ENCODE measurements around the gene SLC44A1.
A peak's percentile ranks its signal among the peaks of the same experiment; 100 is the strongest.

The SLC44A1 gene

GRCh38 chr9:105413525-105413924 is 169.1 kb downstream of the SLC44A1 start:
- Histone ChIP-seq H3K36me3 (ENCODE audit: control insufficient read depth, insufficient read depth, low read length) (no peaks in the 10 kb centered on the region), H3K27me3 (ENCODE audit: control insufficient read depth, insufficient read depth, low read length) (no peaks in the 10 kb centered on the region), H3K4me3 (ENCODE audit: low read depth, low read length) (no peak overlapping the region), H3K9ac (ENCODE audit: low read depth, low read length) (no peak overlapping the region), H3K9me3 (ENCODE audit: control insufficient read depth, insufficient read depth, low read length) (no peaks in the 10 kb centered on the region; the same call in 1 of the 2 replicates), H3K4me1 (ENCODE audit: control insufficient read depth, insufficient read depth, low read length) (peaks cover 15% of the 10 kb centered on the region), H3K27ac (ENCODE audit: low read depth, low read length) (no peak overlapping the region)

- no peaks in the 10 kb centered on the region for H3K27me3 ChIP-seq (ENCODE audit: control insufficient read depth, insufficient read depth, low read length)
- H3K4me1 ChIP-seq (ENCODE audit: control insufficient read depth, insufficient read depth, low read length), result peaks cover 15% of the 10 kb centered on the region
- H3K9ac ChIP-seq (ENCODE audit: low read depth, low read length), result no peak overlapping the region
- H3K36me3 ChIP-seq (ENCODE audit: control insufficient read depth, insufficient read depth, low read length), result no peaks in the 10 kb centered on the region
- peak overlapping the region; percentile 41; the same call in 1 of the 2 replicates for H3K4me3 ChIP-seq (ENCODE audit: low read depth, low read length)
- H3K9me3 ChIP-seq (ENCODE audit: control insufficient read depth, insufficient read depth, low read length), result no peaks in the 10 kb centered on the region; the same call in 1 of the 2 replicates
- no peak overlapping the region for H3K27ac ChIP-seq (ENCODE audit: low read depth, low read length)
Observed at GRCh38 chr9:105414947-105415661, 170.7 kb downstream of the SLC44A1 start.

DNA sequence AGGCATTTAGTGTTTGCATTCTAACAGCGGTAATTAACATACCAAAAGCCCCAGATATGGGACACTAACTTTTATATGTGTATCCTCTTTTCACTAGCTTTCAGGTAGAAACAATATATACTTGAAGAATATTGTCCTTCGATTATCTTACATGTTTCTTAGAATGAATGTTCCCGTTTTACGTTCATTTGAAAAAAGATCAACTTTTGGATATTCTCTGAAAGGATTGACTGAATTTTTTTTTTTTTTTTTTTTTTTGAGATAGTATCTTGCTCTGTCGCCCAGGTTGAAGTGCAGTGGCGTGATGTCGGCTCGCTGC is 171.2 kb downstream of the SLC44A1 start:
- Histone ChIP-seq H3K9me3 (ENCODE audit: control insufficient read depth, insufficient read depth, low read length) (no peaks in the 10 kb centered on the region; the same call in 1 of the 2 replicates), H3K4me1 (ENCODE audit: control insufficient read depth, insufficient read depth, low read length) (peaks cover 15% of the 10 kb centered on the region), H3K27me3 (ENCODE audit: control insufficient read depth, insufficient read depth, low read length) (no peaks in the 10 kb centered on the region), H3K27ac (ENCODE audit: low read depth, low read length) (no peak overlapping the region), H3K36me3 (ENCODE audit: control insufficient read depth, insufficient read depth, low read length) (no peaks in the 10 kb centered on the region), H3K4me3 (ENCODE audit: low read depth, low read length) (no peak overlapping the region), H3K9ac (ENCODE audit: low read depth, low read length) (no peak overlapping the region)

DNA sequence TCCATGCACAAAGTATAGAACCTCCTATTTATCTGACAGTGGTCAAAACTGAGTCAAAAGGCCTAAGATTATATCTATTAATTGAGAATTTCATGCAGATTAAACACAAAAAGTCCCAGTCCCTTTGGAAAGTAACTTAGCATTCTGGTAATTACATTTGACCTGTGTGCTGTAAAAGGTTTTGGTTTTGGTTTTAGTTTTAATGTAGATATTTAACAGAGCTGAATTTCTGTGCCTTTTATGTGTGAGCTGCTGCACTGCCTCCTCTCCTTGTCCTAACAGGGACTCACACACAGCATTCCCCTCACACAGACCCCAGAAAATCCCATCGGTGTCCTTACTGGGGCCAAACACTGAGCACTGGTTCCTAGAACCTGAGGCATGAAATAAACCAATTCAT is 172.4 kb downstream of the SLC44A1 start:
- Histone ChIP-seq H3K36me3 (ENCODE audit: control insufficient read depth, insufficient read depth, low read length) (no peaks in the 10 kb centered on the region), H3K9me3 (ENCODE audit: control insufficient read depth, insufficient read depth, low read length) (no peaks in the 10 kb centered on the region; the same call in 1 of the 2 replicates), H3K9ac (ENCODE audit: low read depth, low read length) (no peak overlapping the region), H3K27ac (ENCODE audit: low read depth, low read length) (no peak overlapping the region), H3K27me3 (ENCODE audit: control insufficient read depth, insufficient read depth, low read length) (no peaks in the 10 kb centered on the region), H3K4me1 (ENCODE audit: control insufficient read depth, insufficient read depth, low read length) (peaks cover 15% of the 10 kb centered on the region), H3K4me3 (ENCODE audit: low read depth, low read length) (no peak overlapping the region)

DNA sequence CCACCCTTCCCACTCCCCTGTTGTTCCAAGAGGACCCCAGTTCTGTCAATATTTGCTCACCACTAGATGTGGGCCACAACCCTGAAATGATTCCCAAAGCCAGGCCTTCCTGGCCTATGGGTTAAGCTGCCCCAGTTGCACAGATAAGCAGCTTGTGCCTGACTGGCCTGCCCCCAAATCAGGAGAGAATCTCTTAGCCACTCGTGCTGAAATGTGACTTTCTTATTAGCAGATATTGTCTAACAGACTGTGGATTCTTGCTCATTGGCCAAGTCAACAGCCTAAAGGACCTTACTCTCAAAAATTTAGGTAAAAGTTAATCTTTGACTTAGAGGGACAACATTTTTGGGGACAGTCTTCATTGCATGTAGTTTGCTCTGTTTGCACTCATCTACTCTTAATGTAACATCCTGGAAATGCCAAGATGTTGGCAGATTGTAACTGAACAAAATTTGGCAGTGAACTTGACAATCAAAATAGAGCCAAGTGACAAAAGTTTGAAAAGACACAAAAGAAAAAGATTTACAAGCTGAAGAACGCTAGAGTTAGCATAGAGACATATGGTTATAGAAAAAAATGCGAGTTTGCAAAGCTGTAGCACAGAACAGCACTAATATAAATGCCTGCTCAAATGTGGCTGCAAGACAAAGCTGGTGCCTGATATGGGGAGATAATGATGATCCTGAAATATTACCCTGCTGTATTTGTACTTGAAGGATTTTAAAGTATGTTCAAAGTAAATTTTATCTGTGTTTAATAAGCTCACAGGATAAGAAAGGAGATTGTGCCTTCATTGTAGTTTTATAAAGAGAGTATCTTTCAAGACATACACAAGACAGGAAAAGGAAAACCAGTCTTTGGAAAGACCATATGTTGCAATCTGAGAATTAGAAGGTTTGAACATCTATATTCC is 174.4 kb downstream of the SLC44A1 start:
- no peaks in the 10 kb centered on the region for H3K36me3 ChIP-seq (ENCODE audit: control insufficient read depth, insufficient read depth, low read length)
- no peaks in the 10 kb centered on the region for H3K27me3 ChIP-seq (ENCODE audit: control insufficient read depth, insufficient read depth, low read length)
- no peak overlapping the region for H3K9ac ChIP-seq (ENCODE audit: low read depth, low read length)
- no peak overlapping the region for H3K4me3 ChIP-seq (ENCODE audit: low read depth, low read length)
- peaks cover 9% of the 10 kb centered on the region for H3K4me1 ChIP-seq (ENCODE audit: control insufficient read depth, insufficient read depth, low read length)
- no peaks in the 10 kb centered on the region for H3K9me3 ChIP-seq (ENCODE audit: control insufficient read depth, insufficient read depth, low read length)
- H3K27ac ChIP-seq (ENCODE audit: low read depth, low read length), result no peak overlapping the region

GRCh38 chr9:105419816-105420597 is 175.6 kb downstream of the SLC44A1 start:
- Histone ChIP-seq H3K9ac (ENCODE audit: low read depth, low read length) (no peak overlapping the region), H3K27ac (ENCODE audit: low read depth, low read length) (no peak overlapping the region), H3K4me3 (ENCODE audit: low read depth, low read length) (no peak overlapping the region), H3K36me3 (ENCODE audit: control insufficient read depth, insufficient read depth, low read length) (no peaks in the 10 kb centered on the region), H3K9me3 (ENCODE audit: control insufficient read depth, insufficient read depth, low read length) (no peaks in the 10 kb centered on the region), H3K4me1 (ENCODE audit: control insufficient read depth, insufficient read depth, low read length) (peaks cover 5% of the 10 kb centered on the region), H3K27me3 (ENCODE audit: control insufficient read depth, insufficient read depth, low read length) (no peaks in the 10 kb centered on the region)

GRCh38 chr9:105421154-105421553 is 176.7 kb downstream of the SLC44A1 start:
- no peaks in the 10 kb centered on the region for H3K4me1 ChIP-seq (ENCODE audit: control insufficient read depth, insufficient read depth, low read length)
- H3K27me3 ChIP-seq (ENCODE audit: control insufficient read depth, insufficient read depth, low read length), result no peaks in the 10 kb centered on the region
- H3K4me3 ChIP-seq (ENCODE audit: low read depth, low read length), result no peak overlapping the region
- no peak overlapping the region for H3K27ac ChIP-seq (ENCODE audit: low read depth, low read length)
- H3K9me3 ChIP-seq (ENCODE audit: control insufficient read depth, insufficient read depth, low read length), result no peaks in the 10 kb centered on the region
- no peaks in the 10 kb centered on the region for H3K36me3 ChIP-seq (ENCODE audit: control insufficient read depth, insufficient read depth, low read length)
- H3K9ac ChIP-seq (ENCODE audit: low read depth, low read length), result no peak overlapping the region

DNA sequence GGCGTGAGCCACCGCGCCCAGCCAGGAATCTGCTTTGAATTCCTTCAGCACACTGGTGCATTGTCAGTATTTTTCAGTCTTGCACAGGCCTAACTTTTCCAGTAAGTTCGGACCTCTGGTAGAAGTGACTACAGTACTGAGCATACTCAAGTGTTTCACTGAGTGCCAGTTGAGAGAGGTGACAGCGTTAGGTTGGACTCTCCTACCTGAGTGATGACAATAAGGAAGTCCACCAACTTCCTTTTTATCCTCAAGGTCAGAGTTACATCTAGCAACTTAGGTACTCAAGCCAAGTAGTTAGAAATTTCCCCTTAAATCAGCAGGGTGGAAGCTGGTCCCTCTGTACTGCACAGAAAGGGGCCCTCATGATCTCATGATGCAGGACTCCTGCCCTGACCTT is 177.4 kb downstream of the SLC44A1 start:
- no peaks in the 10 kb centered on the region for H3K36me3 ChIP-seq (ENCODE audit: control insufficient read depth, insufficient read depth, low read length)
- H3K9me3 ChIP-seq (ENCODE audit: control insufficient read depth, insufficient read depth, low read length), result no peaks in the 10 kb centered on the region
- no peak overlapping the region for H3K9ac ChIP-seq (ENCODE audit: low read depth, low read length)
- no peak overlapping the region for H3K27ac ChIP-seq (ENCODE audit: low read depth, low read length)
- H3K4me3 ChIP-seq (ENCODE audit: low read depth, low read length), result no peak overlapping the region
- no peaks in the 10 kb centered on the region for H3K4me1 ChIP-seq (ENCODE audit: control insufficient read depth, insufficient read depth, low read length)
- H3K27me3 ChIP-seq (ENCODE audit: control insufficient read depth, insufficient read depth, low read length), result no peaks in the 10 kb centered on the region

DNA sequence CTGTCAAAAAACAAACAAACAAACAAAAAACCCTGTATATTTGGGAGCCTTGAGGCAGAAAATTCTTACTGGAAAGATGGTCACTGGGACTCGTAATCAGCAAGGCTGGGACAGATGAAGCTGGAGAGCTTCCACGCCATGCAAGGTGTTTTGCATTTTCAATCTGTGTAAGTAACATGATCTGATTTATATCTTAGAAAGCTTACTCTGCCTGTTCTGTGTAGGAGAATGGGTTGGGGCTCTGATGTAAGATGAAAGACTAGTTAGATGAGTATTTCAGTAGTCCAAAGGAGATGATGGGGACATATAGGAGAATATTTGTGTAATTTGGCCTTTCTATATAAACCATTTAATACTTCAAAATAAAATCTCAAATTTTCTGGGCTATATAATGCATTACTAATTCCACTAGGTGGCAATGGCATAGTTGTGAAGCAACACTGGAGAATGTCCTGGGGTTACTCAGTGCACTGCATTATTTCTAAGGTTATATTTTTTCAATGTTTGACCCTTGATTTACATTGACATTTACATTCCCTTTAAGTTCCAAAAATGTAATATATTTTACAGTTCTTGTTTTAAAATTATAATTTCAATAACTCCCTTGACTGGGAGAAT is 181.5 kb downstream of the SLC44A1 start:
- H3K4me1 ChIP-seq (ENCODE audit: control insufficient read depth, insufficient read depth, low read length), result no peaks in the 10 kb centered on the region
- no peak overlapping the region for H3K27ac ChIP-seq (ENCODE audit: low read depth, low read length)
- H3K9me3 ChIP-seq (ENCODE audit: control insufficient read depth, insufficient read depth, low read length), result no peaks in the 10 kb centered on the region
- H3K36me3 ChIP-seq (ENCODE audit: control insufficient read depth, insufficient read depth, low read length), result no peaks in the 10 kb centered on the region
- no peak overlapping the region for H3K4me3 ChIP-seq (ENCODE audit: low read depth, low read length)
- no peaks in the 10 kb centered on the region for H3K27me3 ChIP-seq (ENCODE audit: control insufficient read depth, insufficient read depth, low read length)
- no peak overlapping the region for H3K9ac ChIP-seq (ENCODE audit: low read depth, low read length)

GRCh38 chr9:105426657-105427056 is 182.2 kb downstream of the SLC44A1 start:
- H3K4me1 ChIP-seq (ENCODE audit: control insufficient read depth, insufficient read depth, low read length), result no peaks in the 10 kb centered on the region

More at GRCh38 chr9:105426657-105427056, 182.2 kb downstream of the SLC44A1 start:
- Histone ChIP-seq H3K4me3 (ENCODE audit: low read depth, low read length) (no peak overlapping the region), H3K9ac (ENCODE audit: low read depth, low read length) (no peak overlapping the region), H3K9me3 (ENCODE audit: control insufficient read depth, insufficient read depth, low read length) (no peaks in the 10 kb centered on the region), H3K27me3 (ENCODE audit: control insufficient read depth, insufficient read depth, low read length) (no peaks in the 10 kb centered on the region), H3K27ac (ENCODE audit: low read depth, low read length) (no peak overlapping the region), H3K36me3 (ENCODE audit: control insufficient read depth, insufficient read depth, low read length) (no peaks in the 10 kb centered on the region)
